Endothelial cell of umbilical vein (primary cell): Measurements from ENCODE around the gene SCRN1. TPM values are rescaled to one million over a fixed set of nuclear protein-coding genes. Genes with fewer than 3 reads are reported as not detected.

Experiments
- BruUV-seq: library from RNA; stranded (reverse); fragments of 400-500 nt; replicated peaks from 2 replicates; lab custom pipeline; 2021; lab: Mats Ljungman, UMichigan
- CTCF ChIA-PET: fragments of 300-600, 350-600 bp; sonication (Branson Sonifier 250); formaldehyde crosslinking; loops from one replicate; lab custom pipeline; 2021; ENCODE audit warnings: antibody characterized with exemption, inconsistent platforms; lab: Charles Lee
- POLR2A ChIA-PET: fragments of 300-600, 350-600 bp; sonication (Branson Sonifier 250); formaldehyde crosslinking; loops from one replicate; lab custom pipeline; 2021; ENCODE audit warnings: antibody characterized with exemption, inconsistent platforms; lab: Charles Lee
- DNase-seq: peaks from one replicate; pipeline ENCODE4 v3.0.0-alpha.2; 2011; ENCODE audit warnings: low read depth, low spot score
- FAIRE-seq: peaks from 2 replicates; lab custom pipeline; 2011; peaks lifted over from hg19 to GRCh38; lab: Jason Lieb, UNC
- H2AFZ ChIP-seq: 2 replicates; pipeline ENCODE4 v1.6.0; 2012; ENCODE audit warnings: low read depth, low read length, control low read depth, inconsistent platforms
- H3K27ac ChIP-seq: 2 replicates; pipeline ENCODE4 v1.5.1; 2011; ENCODE audit warnings: low read depth, mild to moderate bottlenecking, control low read depth, low read length, moderate library complexity; ENCODE audit not compliant: insufficient read depth
- H3K27me3 ChIP-seq, 2 experiments: 2 replicates each; pipeline versions ENCODE4 v1.6.0 to v1.6.1; 2011; ENCODE audit warnings: low read length in 2 of 2, mixed read lengths in 1 of 2; ENCODE audit not compliant: control insufficient read depth in 2 of 2, insufficient read depth in 2 of 2
- H3K36me3 ChIP-seq, 2 experiments: 2 replicates in 1 of 2; 3 replicates in 1 of 2; pipeline ENCODE4 v1.5.1; 2011; ENCODE audit warnings: low read length in 2 of 2, mild to moderate bottlenecking in 1 of 2, moderate library complexity in 1 of 2; ENCODE audit not compliant: control insufficient read depth in 2 of 2, insufficient read depth in 2 of 2; ENCODE audit errors: extremely low read depth in 1 of 2
- H3K4me1 ChIP-seq: 3 replicates; pipeline ENCODE4 v1.5.1; 2011; ENCODE audit warnings: mild to moderate bottlenecking, low read length; ENCODE audit not compliant: control insufficient read depth, insufficient read depth; ENCODE audit errors: extremely low read depth
- H3K4me2 ChIP-seq: 2 replicates; pipeline ENCODE4 v1.6.1; 2011; ENCODE audit warnings: low read length, control low read depth, mixed read lengths; ENCODE audit not compliant: insufficient read depth
- H3K4me3 ChIP-seq, 3 experiments: fragments of 200-600 bp in 1 of 3; sonication (generic), shearing (Covaris generic) in 1 of 3; replicated peaks in 1 of 3; 2 replicates each; pipeline ENCODE4 v1.5.1; 2011 to 2016; ENCODE audit warnings: control low read depth in 3 of 3, low read length in 3 of 3, mild to moderate bottlenecking in 2 of 3, inconsistent platforms in 1 of 3, low read depth in 1 of 3, moderate library complexity in 1 of 3; ENCODE audit not compliant: insufficient read depth in 1 of 3
- H3K79me2 ChIP-seq: 2 replicates; pipeline ENCODE4 v1.6.0; 2012; ENCODE audit warnings: low read length, inconsistent platforms; ENCODE audit not compliant: control insufficient read depth, insufficient read depth
- H3K9ac ChIP-seq: replicated peaks from 2 replicates; pipeline ENCODE3; 2011; ENCODE audit warnings: low read length, control low read depth; ENCODE audit not compliant: insufficient read depth; ENCODE audit errors: extremely low read depth
- H3K9me1 ChIP-seq: replicated peaks from 3 replicates; pipeline ENCODE4 v1.6.0; 2011; ENCODE audit warnings: mild to moderate bottlenecking, low read length; ENCODE audit not compliant: control insufficient read depth, insufficient read depth; ENCODE audit errors: extremely low read depth
- H3K9me3 ChIP-seq: replicated peaks from 2 replicates; pipeline ENCODE4 v1.5.1; 2012; ENCODE audit warnings: low read length, inconsistent platforms; ENCODE audit not compliant: control insufficient read depth, insufficient read depth
- H4K20me1 ChIP-seq: replicated peaks from 2 replicates; pipeline ENCODE3; 2011; ENCODE audit warnings: mild to moderate bottlenecking, low read length; ENCODE audit not compliant: control insufficient read depth, insufficient read depth; ENCODE audit errors: extremely low read depth
- CTCF ChIP-seq, 2 donors: IDR thresholded peaks; 1 replicate in 1 of 2; 2 replicates in 1 of 2; pipeline ENCODE4 v1.5.1; 2011; ENCODE audit warnings: low read length in 2 of 2, mild to moderate bottlenecking in 2 of 2, moderate library complexity in 2 of 2, control low read depth in 1 of 2, inconsistent platforms in 1 of 2, low read depth in 1 of 2; ENCODE audit not compliant: insufficient read depth in 1 of 2; ENCODE audit errors: extremely low read depth in 1 of 2
- EZH2 ChIP-seq: IDR thresholded peaks from 2 replicates; pipeline ENCODE4 v1.6.1; 2012; ENCODE audit warnings: borderline replicate concordance, low read depth, mild to moderate bottlenecking, moderate library complexity, low read length, inconsistent platforms; ENCODE audit not compliant: severe bottlenecking
- FOS ChIP-seq: IDR thresholded peaks from 2 replicates; pipeline ENCODE4 v1.6.1; 2011; ENCODE audit warnings: mild to moderate bottlenecking, low read length, moderate library complexity, borderline replicate concordance; ENCODE audit not compliant: insufficient read depth
- GATA2 ChIP-seq: IDR thresholded peaks from 2 replicates; pipeline ENCODE4 v1.7.0; 2011; ENCODE audit warnings: low read depth, mild to moderate bottlenecking, moderate library complexity, mixed read lengths, low read length; ENCODE audit not compliant: insufficient read length, insufficient read depth
- JUN ChIP-seq: IDR thresholded peaks from 2 replicates; pipeline ENCODE4 v1.6.1; 2011; ENCODE audit warnings: borderline replicate concordance, low read depth; ENCODE audit not compliant: insufficient read length, insufficient read depth
- MYC ChIP-seq: IDR thresholded peaks from one replicate; pipeline ENCODE4 v1.6.1; 2011; ENCODE audit warnings: mild to moderate bottlenecking, low read depth, low read length
- POLR2A ChIP-seq: IDR thresholded peaks from 2 replicates; pipeline ENCODE4 v1.6.1; 2012; ENCODE audit warnings: low read depth, mild to moderate bottlenecking, control low read depth, low read length
- POLR2AphosphoS5 ChIP-seq: IDR thresholded peaks from 2 replicates; pipeline ENCODE4 v1.6.1; 2012; ENCODE audit warnings: low read depth, mild to moderate bottlenecking, control low read depth, low read length, moderate library complexity; ENCODE audit not compliant: insufficient read depth
- dilution Hi-C: fragments of 300-500 bp; cut with MboI; formaldehyde crosslinking; loops from one replicate; pipeline ENCODE4 v1.15.0; 2019; ENCODE audit warnings: low sequenced_read_pairs; ENCODE audit not compliant: extremely low pct_ligation_motif_present
- intact Hi-C: fragments of 100-400 bp; cut with micrococcal nuclease; formaldehyde crosslinking; loops from one replicate; pipeline ENCODE4 v1.10.0; 2022
- polyA plus RNA-seq, 4 experiments: library from polyadenylated mRNA; depleted of rRNA in 3 of 4; stranded (reverse) in 3 of 4; unstranded in 1 of 4; fragments of >200 nt; gene quantifications; 2 replicates each; pipeline versions ENCODE4 v1.2.1 to v1.2.3, GENCODE V29; 2011 to 2012; ENCODE audit warnings: missing spikeins in 1 of 4
- total RNA-seq: library from RNA; stranded (reverse); gene quantifications from 2 replicates; pipeline ENCODE4 v1.2.3, GENCODE V29; 2021
- TF ChIP-seq, protein P1 (sequence below): IDR thresholded peaks from 2 replicates; pipeline ENCODE4 v1.6.1; 2011; ENCODE audit not compliant: insufficient read depth, insufficient read length

The SCRN1 gene
- total and polyA plus RNA-seq, 2 donors (not counting 3 experiments of a cell fraction or from before 2014, with no cell fraction given): 57.0 to 127 TPM

DNA sequence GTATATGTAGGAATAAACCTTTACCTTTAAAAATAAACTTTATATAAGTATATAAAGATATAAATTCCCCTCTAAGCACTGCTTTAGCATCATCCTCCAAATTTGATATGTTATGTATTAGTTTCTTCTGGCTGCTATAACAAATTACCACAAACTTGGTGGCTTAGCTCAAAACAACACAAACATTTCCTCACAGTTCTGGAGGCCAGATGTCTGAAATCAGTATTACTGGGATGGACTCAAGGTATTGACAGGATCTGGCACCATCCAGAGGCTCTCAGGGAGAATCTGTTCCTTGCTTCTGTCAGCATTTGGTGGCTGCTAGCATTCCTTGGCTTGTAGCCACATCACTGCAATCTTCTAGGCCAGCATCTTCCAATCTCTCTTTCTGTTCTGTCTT is 6.7 kb upstream of the SCRN1 start:
- no peak for FAIRE-seq
- no peak overlapping the region for H3K27ac ChIP-seq
- BruUV-seq: no TSS peak
- dilution Hi-C loops: no loop called here
- TF ChIP-seq GATA2: no peak
- TF ChIP-seq CTCF (IDR thresholded peaks at IDR 0.05; ENCODE audit: extremely low read depth in 1 of 2, insufficient read depth in 1 of 2, low read depth in 1 of 2, low read length in 2 of 2): no peak
- no peak for TF ChIP-seq MYC
- no peak for TF ChIP-seq JUN
- no peak for TF ChIP-seq POLR2AphosphoS5
- TF ChIP-seq FOS: no peak
- no peak for TF ChIP-seq POLR2A
- TF ChIP-seq, protein P1, sequence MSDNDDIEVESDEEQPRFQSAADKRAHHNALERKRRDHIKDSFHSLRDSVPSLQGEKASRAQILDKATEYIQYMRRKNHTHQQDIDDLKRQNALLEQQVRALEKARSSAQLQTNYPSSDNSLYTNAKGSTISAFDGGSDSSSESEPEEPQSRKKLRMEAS: no peak
- TF ChIP-seq EZH2: no peak
- H3K4me3 ChIP-seq: no peak overlapping the region
- no peaks in the 10 kb centered on the region for H3K79me2 ChIP-seq
- no peak overlapping the region for H3K9ac ChIP-seq
- peaks cover 3% of the 10 kb centered on the region for H3K4me1 ChIP-seq
- no peak overlapping the region for H2AFZ ChIP-seq
- POLR2A ChIA-PET: no interaction called here
- no peaks in the 10 kb centered on the region for H3K9me1 ChIP-seq
- no peaks in the 10 kb centered on the region for H3K27me3 ChIP-seq
- no peaks in the 10 kb centered on the region for H3K36me3 ChIP-seq
- CTCF ChIA-PET: no interaction called here
- no peaks in the 10 kb centered on the region for H4K20me1 ChIP-seq
- intact Hi-C loops: no loop called here
- H3K4me2 ChIP-seq: no peak overlapping the region
- peaks cover 3% of the 10 kb centered on the region for H3K9me3 ChIP-seq
- no peak for DNase-seq
